HG02759 (cell line): ENCODE data around the gene RTCB.
"Not testable (repeated sequence)": the region's sequence is repeated elsewhere in the genome, so short reads cannot be mapped to it uniquely, and the experiment has no call there.

Experiments
- ATAC-seq: cut with Tn5 transposase; IDR thresholded peaks from one replicate; pipeline ENCODE4 v1.9.1; 2021; ENCODE audit warnings: mild to moderate bottlenecking, moderate library complexity; ENCODE audit not compliant: unreplicated experiment

Gene RTCB

GRCh38 chr22:32395107-32395506 lies 16.9 kb downstream of the RTCB start:
- no peak for ATAC-seq

- no peak for ATAC-seq
These were observed 22.4 kb downstream of the RTCB start for GRCh38 chr22:32389685-32390084.

- no peak for ATAC-seq
These were observed 26.4 kb downstream of the RTCB start for GRCh38 chr22:32385681-32386080.

GRCh38 chr22:32380991-32381390 lies 31.1 kb downstream of the RTCB start:
- ATAC-seq, result no peak

GRCh38 chr22:32378707-32379272 lies 33.3 kb downstream of the RTCB start:
- no peak for ATAC-seq

GRCh38 chr22:32376681-32377080 lies 35.4 kb downstream of the RTCB start:
- ATAC-seq, result no peak

- ATAC-seq, result no peak
These were observed 36.2 kb downstream of the RTCB start for GRCh38 chr22:32375678-32376450.

- no peak for ATAC-seq
These were observed 47.8 kb downstream of the RTCB start for GRCh38 chr22:32364210-32364609.

- no peak for ATAC-seq
These were observed 50.8 kb downstream of the RTCB start for GRCh38 chr22:32361257-32361656.

GRCh38 chr22:32360096-32360495 lies 52.0 kb downstream of the RTCB start:
- not testable (repeated sequence) for ATAC-seq

GRCh38 chr22:32357567-32357966 lies 54.5 kb downstream of the RTCB start, which contains the start of gene RFPL3:
TSS of gene RFPL3 (plus strand) at chr22:32357867. CDS start at chr22:32358072, 205 bp downstream.
- ATAC-seq, result not testable (repeated sequence)

GRCh38 chr22:32355760-32356159 lies 56.3 kb downstream of the RTCB start:
- ATAC-seq, result no peak

- no peak for ATAC-seq
These were observed 57.4 kb downstream of the RTCB start for GRCh38 chr22:32354360-32355351.

- no peak for ATAC-seq
These were observed 58.2 kb downstream of the RTCB start for GRCh38 chr22:32353840-32354239.

- no peak for ATAC-seq
These were observed 58.8 kb downstream of the RTCB start for GRCh38 chr22:32353292-32353691.

GRCh38 chr22:32352681-32353080 lies 59.4 kb downstream of the RTCB start:
- ATAC-seq, result no peak

- not testable (repeated sequence) for ATAC-seq
These were observed 60.2 kb downstream of the RTCB start for GRCh38 chr22:32351875-32352274.

GRCh38 chr22:32348031-32348611 lies 63.9 kb downstream of the RTCB start:
- no peak for ATAC-seq

- no peak for ATAC-seq
These were observed 68.1 kb downstream of the RTCB start for GRCh38 chr22:32343941-32344340.

- ATAC-seq, result no peak
These were observed 69.1 kb downstream of the RTCB start for GRCh38 chr22:32342977-32343376.
